ENCODE data around the gene CRLF1.
"Not testable (repeated sequence)": the region's sequence is repeated elsewhere in the genome, so short reads cannot be mapped to it uniquely, and the experiment has no call there.

DNA sequence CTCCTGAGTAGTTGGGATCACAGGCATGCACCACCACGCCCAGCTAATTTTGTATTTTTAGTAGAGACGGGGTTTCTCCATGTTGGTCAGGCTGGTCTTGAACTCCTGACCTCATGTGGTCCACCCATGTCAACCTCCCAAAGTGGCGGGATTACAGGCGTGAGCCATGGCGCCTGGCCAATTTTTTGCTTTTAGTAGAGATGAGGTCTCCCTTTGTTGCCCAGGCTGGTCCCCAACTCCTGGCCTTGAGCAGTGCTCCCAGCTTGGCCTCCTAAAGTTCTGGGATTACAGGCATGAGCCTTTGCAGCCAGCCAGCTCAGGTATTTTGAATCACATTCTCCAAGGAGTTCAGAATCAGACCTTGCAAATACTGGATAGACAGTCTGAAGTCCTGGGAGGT is 13.9 kb downstream of the CRLF1 start:
- not testable (repeated sequence) for TF ChIP-seq POLR2A (IDR thresholded peaks at IDR 0.05)
- TF ChIP-seq, protein P1, sequence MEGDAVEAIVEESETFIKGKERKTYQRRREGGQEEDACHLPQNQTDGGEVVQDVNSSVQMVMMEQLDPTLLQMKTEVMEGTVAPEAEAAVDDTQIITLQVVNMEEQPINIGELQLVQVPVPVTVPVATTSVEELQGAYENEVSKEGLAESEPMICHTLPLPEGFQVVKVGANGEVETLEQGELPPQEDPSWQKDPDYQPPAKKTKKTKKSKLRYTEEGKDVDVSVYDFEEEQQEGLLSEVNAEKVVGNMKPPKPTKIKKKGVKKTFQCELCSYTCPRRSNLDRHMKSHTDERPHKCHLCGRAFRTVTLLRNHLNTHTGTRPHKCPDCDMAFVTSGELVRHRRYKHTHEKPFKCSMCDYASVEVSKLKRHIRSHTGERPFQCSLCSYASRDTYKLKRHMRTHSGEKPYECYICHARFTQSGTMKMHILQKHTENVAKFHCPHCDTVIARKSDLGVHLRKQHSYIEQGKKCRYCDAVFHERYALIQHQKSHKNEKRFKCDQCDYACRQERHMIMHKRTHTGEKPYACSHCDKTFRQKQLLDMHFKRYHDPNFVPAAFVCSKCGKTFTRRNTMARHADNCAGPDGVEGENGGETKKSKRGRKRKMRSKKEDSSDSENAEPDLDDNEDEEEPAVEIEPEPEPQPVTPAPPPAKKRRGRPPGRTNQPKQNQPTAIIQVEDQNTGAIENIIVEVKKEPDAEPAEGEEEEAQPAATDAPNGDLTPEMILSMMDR (IDR thresholded peaks at IDR 0.05), result not testable (repeated sequence)
